OCI-LY3 (cell line): ENCODE measurements around the gene ISG15.

Experiments used
- H2AFZ ChIP-seq: fragments of 200-600, 300-600 bp; shearing (Covaris generic); 2 replicates; pipeline ENCODE4 v1.6.0; 2014; ENCODE audit warnings: antibody characterized with exemption, low read depth, low read length
- H3K27ac ChIP-seq: fragments of 200-600, 300-600 bp; sonication (generic); 2 replicates; pipeline ENCODE4 v1.5.1; 2014; ENCODE audit warnings: mild to moderate bottlenecking, low read length, moderate library complexity, mixed read lengths
- H3K27me3 ChIP-seq: fragments of 200-600, 300-600 bp; sonication (generic); 2 replicates; pipeline ENCODE4 v1.6.1; 2014; ENCODE audit warnings: low read depth, low read length, mixed read lengths
- H3K36me3 ChIP-seq: fragments of 200-600, 300-600 bp; sonication (generic); replicated peaks from 2 replicates; pipeline ENCODE3; 2014; ENCODE audit warnings: low read depth, low read length, mixed read lengths
- H3K4me1 ChIP-seq: fragments of 300-600, 200-600 bp; sonication (generic); 2 replicates; pipeline ENCODE4 v1.6.1; 2014; ENCODE audit warnings: low read length, mixed read lengths
- H3K4me2 ChIP-seq: fragments of 200-600, 300-600 bp; sonication (generic); 2 replicates; pipeline ENCODE4 v1.6.1; 2014; ENCODE audit warnings: low read length, mixed read lengths
- H3K4me3 ChIP-seq: fragments of 300-600, 200-600 bp; sonication (generic); 2 replicates; pipeline ENCODE4 v1.5.1; 2014; ENCODE audit warnings: antibody characterized with exemption, mild to moderate bottlenecking, low read length, moderate library complexity
- H3K79me2 ChIP-seq: fragments of 300-600, 200-600 bp; shearing (Covaris generic); 2 replicates; pipeline ENCODE4 v1.6.1; 2014; ENCODE audit warnings: mild to moderate bottlenecking, low read length, mixed read lengths
- H3K9ac ChIP-seq: fragments of 300-600, 200-600 bp; shearing (Covaris generic); 2 replicates; pipeline ENCODE4 v1.6.0; 2014; ENCODE audit warnings: mild to moderate bottlenecking, low read length, moderate library complexity
- H3K9me3 ChIP-seq: fragments of 200-600, 300-600 bp; shearing (Covaris generic); 2 replicates; pipeline ENCODE4 v1.6.1; 2014; ENCODE audit warnings: low read length, mixed read lengths; ENCODE audit not compliant: insufficient read depth
- H4K20me1 ChIP-seq: fragments of 200-600, 300-600 bp; sonication (generic); 2 replicates; pipeline ENCODE4 v1.6.1; 2016; ENCODE audit warnings: low read length, mixed read lengths; ENCODE audit not compliant: insufficient read depth
- CTCF ChIP-seq: fragments of 200-600, 300-600 bp; sonication (generic); IDR thresholded peaks from 2 replicates; pipeline ENCODE4 v1.5.1; 2014; ENCODE audit warnings: antibody characterized with exemption, low read length, low read depth
- EZH2phosphoT487 ChIP-seq: fragments of 200-600 bp; shearing (Covaris generic); IDR thresholded peaks from 2 replicates; pipeline ENCODE4 v1.6.1; 2018; ENCODE audit warnings: antibody characterized with exemption, mixed run types, low read depth

The ISG15 gene

GRCh38 chr1:1058088-1058905, 45.0 kb downstream of the ISG15 start:
- no peak overlapping the region for H3K27ac ChIP-seq
- no peak overlapping the region for H3K4me3 ChIP-seq
- H3K27me3 ChIP-seq = peaks cover 35% of the 10 kb centered on the region
- peaks cover 6% of the 10 kb centered on the region for H3K4me1 ChIP-seq
- no peaks in the 10 kb centered on the region for H3K36me3 ChIP-seq
- H3K79me2 ChIP-seq = no peaks in the 10 kb centered on the region
- H3K4me2 ChIP-seq = no peak overlapping the region
- H3K9ac ChIP-seq = no peak overlapping the region
- TF ChIP-seq EZH2phosphoT487 (no peak), CTCF (no peak)
- no peaks in the 10 kb centered on the region for H3K9me3 ChIP-seq
- H4K20me1 ChIP-seq = no peaks in the 10 kb centered on the region
- H2AFZ ChIP-seq = no peak overlapping the region

GRCh38 chr1:1058921-1059493, 45.7 kb downstream of the ISG15 start:
- H3K79me2 ChIP-seq = no peaks in the 10 kb centered on the region
- H3K27ac ChIP-seq = no peak overlapping the region
- peak overlapping the region; percentile 71 for H3K4me3 ChIP-seq
- H3K4me2 ChIP-seq = peak overlapping the region; percentile 81
- no peaks in the 10 kb centered on the region for H3K9me3 ChIP-seq
- H3K4me1 ChIP-seq = peaks cover 12% of the 10 kb centered on the region
- H4K20me1 ChIP-seq = no peaks in the 10 kb centered on the region
- TF ChIP-seq CTCF (no peak), EZH2phosphoT487 (no peak)
- H3K27me3 ChIP-seq = peaks cover 36% of the 10 kb centered on the region
- no peak overlapping the region for H3K9ac ChIP-seq
- no peaks in the 10 kb centered on the region for H3K36me3 ChIP-seq
- H2AFZ ChIP-seq = no peak overlapping the region

- Histone ChIP-seq H3K4me2 (peak overlapping the region; percentile 81), H3K27ac (no peak overlapping the region), H3K4me3 (peak overlapping the region; percentile 71), H4K20me1 (no peaks in the 10 kb centered on the region), H3K36me3 (no peaks in the 10 kb centered on the region), H3K27me3 (peaks cover 40% of the 10 kb centered on the region), H3K9ac (no peak overlapping the region), H2AFZ (no peak overlapping the region), H3K9me3 (no peaks in the 10 kb centered on the region), H3K4me1 (peaks cover 18% of the 10 kb centered on the region), H3K79me2 (no peaks in the 10 kb centered on the region)
- TF ChIP-seq CTCF (no peak), EZH2phosphoT487 (no peak)
Observed at GRCh38 chr1:1059494-1060280, 46.4 kb downstream of the ISG15 start.
